ENCODE measurements around the gene ADAMTS20. TPM values are rescaled to one million over a fixed set of nuclear protein-coding genes. Genes with fewer than 3 reads are reported as not detected.

Gene ADAMTS20
- total RNA-seq, 1 experiment from 2014 or later: not detected

- intact Hi-C loops (cut with micrococcal nuclease): no loop called here
- ChIA-PET CTCF (interaction anchor here (0.9 kb wide), 1 partner anchor 10 kb away, joined by 3 read pairs; no protein-coding TSS in a partner anchor), POLR2A (interaction anchor here (0.6 kb wide), 1 partner anchor 1117 kb away, joined by 3 read pairs; no protein-coding TSS in a partner anchor)
- no peak overlapping the region for H3K27ac Mint-ChIP-seq (ENCODE audit: low read depth, unreplicated experiment)
- no peaks in the 10 kb centered on the region for H3K36me3 Mint-ChIP-seq (ENCODE audit: insufficient read depth, unreplicated experiment)
- DNase-seq (ENCODE audit: unreplicated experiment): peak; percentile 11
- no peak for TF ChIP-seq CTCF (IDR thresholded peaks at IDR 0.05; ENCODE audit: unreplicated experiment)
- H3K27me3 Mint-ChIP-seq (ENCODE audit: insufficient read depth, unreplicated experiment): peaks cover 56% of the 10 kb centered on the region
- no TSS peak for BruUV-seq (replicated peaks)
- no peaks in the 10 kb centered on the region for H3K4me1 Mint-ChIP-seq (ENCODE audit: insufficient read depth, unreplicated experiment)
- no peaks in the 10 kb centered on the region for H3K9me3 Mint-ChIP-seq (ENCODE audit: unreplicated experiment)
- no peak overlapping the region for H3K4me3 Mint-ChIP-seq (ENCODE audit: unreplicated experiment)
Measured at GRCh38 chr12:43579206-43579605, 27.2 kb upstream of the ADAMTS20 start.

- Mint-ChIP-seq H3K27me3 (ENCODE audit: insufficient read depth, unreplicated experiment) (peaks cover 60% of the 10 kb centered on the region), H3K9me3 (ENCODE audit: unreplicated experiment) (no peaks in the 10 kb centered on the region), H3K4me1 (ENCODE audit: insufficient read depth, unreplicated experiment) (no peaks in the 10 kb centered on the region), H3K36me3 (ENCODE audit: insufficient read depth, unreplicated experiment) (no peaks in the 10 kb centered on the region), H3K27ac (ENCODE audit: low read depth, unreplicated experiment) (no peak overlapping the region), H3K4me3 (ENCODE audit: unreplicated experiment) (no peak overlapping the region)
- DNase-seq (ENCODE audit: unreplicated experiment): peak; percentile 2
- TF ChIP-seq CTCF (IDR thresholded peaks at IDR 0.05; ENCODE audit: unreplicated experiment): no peak
- no TSS peak for BruUV-seq (replicated peaks)
- ChIA-PET POLR2A (no interaction called here), CTCF (interaction anchor here (0.6 to 0.9 kb wide), 2 partner anchors 9 to 307 kb away, joined by 3 to 4 read pairs; no protein-coding TSS in a partner anchor)
- intact Hi-C loops (cut with micrococcal nuclease): no loop called here
Measured at GRCh38 chr12:43578782-43579181, 26.8 kb upstream of the ADAMTS20 start.

- peaks cover 70% of the 10 kb centered on the region for H3K27me3 Mint-ChIP-seq (ENCODE audit: insufficient read depth, unreplicated experiment)
- BruUV-seq (replicated peaks): no TSS peak
- no peak overlapping the region for H3K4me3 Mint-ChIP-seq (ENCODE audit: unreplicated experiment)
- intact Hi-C loops (cut with micrococcal nuclease): no loop called here
- H3K36me3 Mint-ChIP-seq (ENCODE audit: insufficient read depth, unreplicated experiment): no peaks in the 10 kb centered on the region
- ChIA-PET CTCF (interaction anchor here (0.7 kb wide), 1 partner anchor 193 kb away, joined by 3 read pairs; no protein-coding TSS in a partner anchor), POLR2A (no interaction called here)
- no peak for DNase-seq (ENCODE audit: unreplicated experiment)
- H3K4me1 Mint-ChIP-seq (ENCODE audit: insufficient read depth, unreplicated experiment): no peaks in the 10 kb centered on the region
- H3K9me3 Mint-ChIP-seq (ENCODE audit: unreplicated experiment): no peaks in the 10 kb centered on the region
- no peak for TF ChIP-seq CTCF (IDR thresholded peaks at IDR 0.05; ENCODE audit: unreplicated experiment)
- no peak overlapping the region for H3K27ac Mint-ChIP-seq (ENCODE audit: low read depth, unreplicated experiment)
Measured at GRCh38 chr12:43577381-43577780, 25.4 kb upstream of the ADAMTS20 start.

GRCh38 chr12:43576162-43576561, 24.2 kb upstream of the ADAMTS20 start:
- no TSS peak for BruUV-seq (replicated peaks)
- Mint-ChIP-seq H3K27ac (ENCODE audit: low read depth, unreplicated experiment) (no peak overlapping the region), H3K27me3 (ENCODE audit: insufficient read depth, unreplicated experiment) (peaks cover 65% of the 10 kb centered on the region), H3K36me3 (ENCODE audit: insufficient read depth, unreplicated experiment) (no peaks in the 10 kb centered on the region), H3K4me3 (ENCODE audit: unreplicated experiment) (no peak overlapping the region), H3K4me1 (ENCODE audit: insufficient read depth, unreplicated experiment) (no peaks in the 10 kb centered on the region), H3K9me3 (ENCODE audit: unreplicated experiment) (no peaks in the 10 kb centered on the region)
- TF ChIP-seq CTCF (IDR thresholded peaks at IDR 0.05; ENCODE audit: unreplicated experiment): no peak
- intact Hi-C loops (cut with micrococcal nuclease): no loop called here
- ChIA-PET CTCF (no interaction called here), POLR2A (no interaction called here)
- no peak for DNase-seq (ENCODE audit: unreplicated experiment)

All from MCF 10A (cell line).